OCI-LY1 (cell line): ENCODE measurements around the gene TANK.

ENCODE experiments used
- H2AFZ ChIP-seq: fragments of 200-600 bp; sonication (generic), shearing (Covaris generic); 2 replicates; pipeline ENCODE4 v1.6.0; 2014; ENCODE audit warnings: antibody characterized with exemption, mild to moderate bottlenecking, low read length
- H3F3A ChIP-seq: fragments of 200-600 bp; sonication (generic), shearing (Covaris generic); 2 replicates; pipeline ENCODE4 v1.6.0; 2014; ENCODE audit warnings: mild to moderate bottlenecking, antibody characterized with exemption, low read length, moderate library complexity; ENCODE audit not compliant: insufficient read depth
- H3K27ac ChIP-seq: fragments of 200-600 bp; sonication (generic); 2 replicates; pipeline ENCODE4 v1.5.1; 2014; ENCODE audit warnings: low read length, mixed run types, mild to moderate bottlenecking, low read depth; ENCODE audit not compliant: poor library complexity, severe bottlenecking
- H3K27me3 ChIP-seq: fragments of 200-600 bp; sonication (generic); 2 replicates; pipeline ENCODE4 v1.6.0; 2014; ENCODE audit warnings: antibody characterized with exemption, mild to moderate bottlenecking, low read length, moderate library complexity; ENCODE audit not compliant: insufficient read depth
- H3K36me3 ChIP-seq: fragments of 200-600 bp; sonication (generic); 2 replicates; pipeline ENCODE4 v1.6.1; 2014; ENCODE audit warnings: mild to moderate bottlenecking, antibody characterized with exemption, low read length, moderate library complexity, mixed read lengths; ENCODE audit not compliant: insufficient read depth
- H3K4me1 ChIP-seq: fragments of 200-600 bp; sonication (generic); 2 replicates; pipeline ENCODE4 v1.5.1; 2014; ENCODE audit warnings: mild to moderate bottlenecking, low read length, moderate library complexity; ENCODE audit not compliant: insufficient read depth, severe bottlenecking
- H3K4me2 ChIP-seq: fragments of 200-600 bp; sonication (generic), shearing (Covaris generic); 2 replicates; pipeline ENCODE4 v1.6.1; 2014; ENCODE audit warnings: low read length
- H3K4me3 ChIP-seq: fragments of 200-600 bp; sonication (generic); 2 replicates; pipeline ENCODE4 v1.5.1; 2014; ENCODE audit warnings: low read length, low read depth, mild to moderate bottlenecking, mixed read lengths; ENCODE audit not compliant: poor library complexity, severe bottlenecking
- H3K79me2 ChIP-seq: fragments of 200-600 bp; shearing (Covaris generic); 2 replicates; pipeline ENCODE4 v1.6.1; 2016; ENCODE audit warnings: mixed run types, low read length, mixed read lengths; ENCODE audit not compliant: insufficient read depth
- H3K9ac ChIP-seq: fragments of 200-600 bp; sonication (generic), shearing (Covaris generic); 2 replicates; pipeline ENCODE4 v1.6.1; 2014; ENCODE audit warnings: mild to moderate bottlenecking, low read length, mixed read lengths
- H3K9me2 ChIP-seq: fragments of 200-600 bp; sonication (generic), shearing (Covaris generic); 2 replicates; pipeline ENCODE4 v1.6.1; 2014; ENCODE audit warnings: low read depth, mild to moderate bottlenecking, low read length, mixed read lengths
- H3K9me3 ChIP-seq: fragments of 200-600 bp; shearing (Covaris generic); 2 replicates; pipeline ENCODE4 v1.6.1; 2014; ENCODE audit warnings: low read length, mixed read lengths
- H4K20me1 ChIP-seq: fragments of 200-600 bp; sonication (generic), shearing (Covaris generic); 2 replicates; pipeline ENCODE4 v1.6.0; 2016; ENCODE audit warnings: mild to moderate bottlenecking, low read length; ENCODE audit not compliant: insufficient read depth
- CTCF ChIP-seq: fragments of 200-600 bp; sonication (generic), shearing (Covaris generic); IDR thresholded peaks from 2 replicates; pipeline ENCODE4 v1.5.1; 2017; ENCODE audit warnings: mild to moderate bottlenecking, antibody characterized with exemption, low read length, moderate library complexity, mixed read lengths
- EZH2 ChIP-seq: fragments of 200-600 bp; sonication (generic), shearing (Covaris generic); IDR thresholded peaks from 2 replicates; pipeline ENCODE4 v1.8.0; 2017; ENCODE audit warnings: borderline replicate concordance, mixed run types, mild to moderate bottlenecking, antibody characterized with exemption, low read length, moderate library complexity, mixed read lengths

The TANK gene

GRCh38 chr2:161136696-161137324 lies 23.4 kb upstream of the TANK start:
- Histone ChIP-seq H3K4me2 (peak overlapping the region; percentile 65), H3K4me3 (peak overlapping the region; percentile 61), H3K9me2 (no peaks in the 10 kb centered on the region), H3F3A (no peaks in the 10 kb centered on the region), H3K36me3 (0 out of 2 replicates have a peak, but pooled peaks cover 3% of the 10 kb centered on the region), H4K20me1 (no peaks in the 10 kb centered on the region), H3K27ac (peak overlapping the region; percentile 78), H3K4me1 (peaks cover 50% of the 10 kb centered on the region), H3K9ac (peak overlapping the region; percentile 54), H2AFZ (peak overlapping the region; percentile 7; the same call in 1 of the 2 replicates), H3K27me3 (no peaks in the 10 kb centered on the region), H3K79me2 (peaks cover 46% of the 10 kb centered on the region), H3K9me3 (no peaks in the 10 kb centered on the region)
- TF ChIP-seq CTCF: no peak
- TF ChIP-seq EZH2: no peak

- no peaks in the 10 kb centered on the region for H3F3A ChIP-seq
- H3K36me3 ChIP-seq: 0 out of 2 replicates have a peak, but pooled peaks cover 3% of the 10 kb centered on the region
- H3K79me2 ChIP-seq: peaks cover 51% of the 10 kb centered on the region
- no peaks in the 10 kb centered on the region for H3K9me2 ChIP-seq
- H3K9ac ChIP-seq: peak overlapping the region; percentile 54; the same call in 1 of the 2 replicates
- no peak overlapping the region for H2AFZ ChIP-seq
- TF ChIP-seq CTCF (no peak), EZH2 (no peak)
- H4K20me1 ChIP-seq: no peaks in the 10 kb centered on the region
- H3K4me3 ChIP-seq: peak overlapping the region; percentile 61
- H3K4me1 ChIP-seq: peaks cover 50% of the 10 kb centered on the region
- peak overlapping the region; percentile 65 for H3K4me2 ChIP-seq
- H3K9me3 ChIP-seq: no peaks in the 10 kb centered on the region
- H3K27ac ChIP-seq: peak overlapping the region; percentile 78
- H3K27me3 ChIP-seq: no peaks in the 10 kb centered on the region
Observed at GRCh38 chr2:161138429-161138828, 21.8 kb upstream of the TANK start.

GRCh38 chr2:161139098-161139987 lies 20.9 kb upstream of the TANK start:
- Histone ChIP-seq H3K9me3 (no peaks in the 10 kb centered on the region), H3K36me3 (0 out of 2 replicates have a peak, but pooled peaks cover 3% of the 10 kb centered on the region), H3K9ac (peak overlapping the region; percentile 54; the same call in 1 of the 2 replicates), H3K4me3 (peak overlapping the region; percentile 61), H3K4me1 (peaks cover 48% of the 10 kb centered on the region), H3K79me2 (peaks cover 51% of the 10 kb centered on the region), H3K27me3 (no peaks in the 10 kb centered on the region), H3F3A (no peaks in the 10 kb centered on the region), H3K27ac (peak overlapping the region; percentile 78), H4K20me1 (no peaks in the 10 kb centered on the region), H3K9me2 (no peaks in the 10 kb centered on the region), H3K4me2 (peak overlapping the region; percentile 65), H2AFZ (no peak overlapping the region)
- no peak for TF ChIP-seq EZH2
- no peak for TF ChIP-seq CTCF
